Panc1 (cell line): Measurements from ENCODE around the gene MACROD2. TPM values are rescaled to one million over a fixed set of nuclear protein-coding genes. Genes with fewer than 3 reads are reported as not detected.
A peak's percentile ranks its signal among the peaks of the same experiment; 100 is the strongest.

Experiments used
- ATAC-seq: fragments of 200-7000 bp; cut with Tn5 transposase; 2 replicates; pipeline ENCODE4 v1.9.1; 2020; ENCODE audit warnings: mild to moderate bottlenecking, moderate library complexity
- BruUV-seq: library from RNA; stranded (reverse); fragments of 400-500 nt; replicated peaks from 2 replicates; lab custom pipeline; 2021; lab: Mats Ljungman, UMichigan
- CTCF ChIA-PET: fragments of 300-600 bp; sonication (Branson Sonifier 250); formaldehyde crosslinking; loops from one replicate; lab custom pipeline; 2022; ENCODE audit warnings: antibody characterized with exemption; lab: Charles Lee
- POLR2A ChIA-PET: fragments of 300-600 bp; sonication (Branson Sonifier 250); formaldehyde crosslinking; loops from one replicate; lab custom pipeline; 2022; ENCODE audit warnings: antibody characterized with exemption; lab: Charles Lee
- DNase-seq: peaks from one replicate; pipeline ENCODE4 v3.0.0-alpha.2; 2010; ENCODE audit warnings: low read depth, low spot score
- H3K27ac ChIP-seq: 2 replicates; pipeline ENCODE4 v1.5.1; 2011; ENCODE audit warnings: mild to moderate bottlenecking, low read length, inconsistent platforms
- H3K27me3 ChIP-seq: fragments of 200-500 bp; sonication (Bioruptor generic); 2 replicates; pipeline ENCODE4 v1.6.0; 2014; ENCODE audit warnings: low read length, inconsistent platforms; ENCODE audit not compliant: control insufficient read depth, insufficient read depth
- H3K36me3 ChIP-seq: fragments of 200-500 bp; sonication (Bioruptor generic); 2 replicates; pipeline ENCODE4 v1.5.1; 2014; ENCODE audit warnings: inconsistent platforms, mild to moderate bottlenecking, low read length, moderate library complexity; ENCODE audit not compliant: control insufficient read depth, insufficient read depth
- H3K4me1 ChIP-seq: 2 replicates; pipeline ENCODE4 v1.5.1; 2011; ENCODE audit warnings: inconsistent platforms, mild to moderate bottlenecking, low read length, moderate library complexity; ENCODE audit not compliant: control insufficient read depth, insufficient read depth
- H3K4me3 ChIP-seq, 2 experiments: 2 replicates each; pipeline ENCODE4 v1.5.1; 2011 to 2012; ENCODE audit warnings: low read depth in 2 of 2, low read length in 2 of 2, mild to moderate bottlenecking in 2 of 2, inconsistent platforms in 1 of 2, moderate library complexity in 1 of 2
- H3K9me3 ChIP-seq: fragments of 200-500 bp; sonication (Bioruptor generic); 2 replicates; pipeline ENCODE4 v1.5.1; 2014; ENCODE audit warnings: low read depth, mild to moderate bottlenecking, inconsistent platforms, low read length, moderate library complexity; ENCODE audit not compliant: control insufficient read depth, insufficient read depth
- CTCF ChIP-seq: fragments of 450-650 bp; IDR thresholded peaks from 2 replicates; pipeline ENCODE4 v1.5.1; 2017; ENCODE audit warnings: mild to moderate bottlenecking
- POLR2AphosphoS5 ChIP-seq: IDR thresholded peaks from 2 replicates; pipeline ENCODE4 v1.6.1; 2012; ENCODE audit warnings: mild to moderate bottlenecking, low read depth, low read length, moderate library complexity
- REST ChIP-seq, 2 experiments: IDR thresholded peaks; 2 replicates each; pipeline ENCODE4 v1.6.1; 2011 to 2012; ENCODE audit warnings: low read depth in 2 of 2, control low read depth in 1 of 2, low read length in 1 of 2, mild to moderate bottlenecking in 1 of 2, moderate library complexity in 1 of 2; ENCODE audit not compliant: insufficient read depth in 1 of 2
- SIN3A ChIP-seq: IDR thresholded peaks from 2 replicates; pipeline ENCODE4 v1.6.1; 2012; ENCODE audit warnings: low read depth, mild to moderate bottlenecking, low read length, moderate library complexity, borderline replicate concordance; ENCODE audit not compliant: insufficient read depth
- TCF7L2 ChIP-seq: IDR thresholded peaks from 2 replicates; pipeline ENCODE4 v1.6.1; 2011; ENCODE audit warnings: mild to moderate bottlenecking, low read depth, low read length, inconsistent platforms
- in situ Hi-C: cut with HindIII; loops from 2 replicates; pipeline ENCODE4 v1.10.0; 2016; ENCODE audit warnings: low sequenced_read_pairs, low pct_unique_long_range_greater_than_20kb
- intact Hi-C: fragments of 100-400 bp; cut with micrococcal nuclease; formaldehyde crosslinking; loops from one replicate; pipeline ENCODE4 v1.10.0; 2022; ENCODE audit not compliant: unreplicated experiment
- total RNA-seq: library from RNA; stranded (reverse); gene quantifications from one replicate; pipeline ENCODE4 v1.2.1, GENCODE V29; 2021; ENCODE audit not compliant: unreplicated experiment

MACROD2 gene
- total RNA-seq, 1 experiment from 2014 or later = 1.2 TPM

GRCh38 chr20:15487682-15488081, 1492.4 kb downstream of the MACROD2 start:
- ChIA-PET POLR2A (no interaction called here), CTCF (no interaction called here)
- ATAC-seq (no peak), DNase-seq (no peak)
- intact Hi-C loops (no loop called here), in situ Hi-C loops (no loop called here)
- no peak for TF ChIP-seq SIN3A
- no peak for TF ChIP-seq POLR2AphosphoS5
- TF ChIP-seq TCF7L2 = no peak
- no peak for TF ChIP-seq REST (IDR thresholded peaks at IDR 0.05; ENCODE audit: insufficient read depth in 1 of 2, low read depth in 2 of 2, low read length in 1 of 2)
- TF ChIP-seq CTCF = no peak
- Histone ChIP-seq H3K36me3 (no peaks in the 10 kb centered on the region), H3K4me3 (no peak overlapping the region), H3K9me3 (no peaks in the 10 kb centered on the region), H3K4me1 (no peaks in the 10 kb centered on the region), H3K27ac (no peak overlapping the region), H3K27me3 (no peaks in the 10 kb centered on the region)
- no TSS peak for BruUV-seq

- Histone ChIP-seq H3K9me3 (no peaks in the 10 kb centered on the region), H3K4me1 (no peaks in the 10 kb centered on the region), H3K27ac (no peak overlapping the region), H3K27me3 (no peaks in the 10 kb centered on the region), H3K36me3 (no peaks in the 10 kb centered on the region), H3K4me3 (no peak overlapping the region)
- CTCF ChIA-PET = no interaction called here
- in situ Hi-C loops (no loop called here), intact Hi-C loops (no loop called here)
- TF ChIP-seq POLR2AphosphoS5 (no peak), CTCF (peak; percentile 25), REST (IDR thresholded peaks at IDR 0.05; ENCODE audit: insufficient read depth in 1 of 2, low read depth in 2 of 2, low read length in 1 of 2) (no peak), SIN3A (no peak), TCF7L2 (no peak)
- ATAC-seq (no peak), DNase-seq (no peak)
- no TSS peak for BruUV-seq
- POLR2A ChIA-PET = no interaction called here
Measured at GRCh38 chr20:15491575-15491974, 1496.3 kb downstream of the MACROD2 start.
